ENCODE measurements around the gene ATXN7L2. TPM values are rescaled to one million over a fixed set of nuclear protein-coding genes. Genes with fewer than 3 reads are reported as not detected.

The ATXN7L2 gene
- total and polyA plus RNA-seq, 2 donors from 2014 or later: 5.7 to 7.3 TPM

DNA sequence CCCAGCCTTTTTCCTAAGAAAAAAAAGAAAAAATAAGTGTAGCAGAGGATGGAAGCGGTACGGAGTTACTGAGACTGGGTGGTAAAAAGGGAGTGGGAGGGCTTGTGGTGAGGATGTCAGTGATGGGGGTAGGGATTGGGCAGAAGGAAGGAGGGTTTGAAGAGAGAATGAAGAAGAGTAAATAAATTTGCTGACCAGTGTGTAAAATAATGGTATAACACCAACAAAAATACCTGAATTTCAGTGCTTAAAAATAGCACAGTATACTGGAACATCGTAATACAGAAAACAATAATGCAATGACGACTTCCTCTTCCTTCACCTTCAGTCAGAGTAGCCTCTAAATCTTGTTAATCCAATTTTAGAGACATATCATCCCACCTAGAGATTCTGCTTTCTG, 36.2 kb upstream of the ATXN7L2 start:
- Histone ChIP-seq H3K9me3 (ENCODE audit: control insufficient read depth in 2 of 3, insufficient read depth in 1 of 3, low read length in 3 of 3) (no peaks in the 10 kb centered on the region), H3K4me3 (ENCODE audit: low read length in 3 of 3) (no peak overlapping the region), H3K27me3 (ENCODE audit: control insufficient read depth, insufficient read depth, low read length) (no peaks in the 10 kb centered on the region), H3K9ac (ENCODE audit: low read length in 3 of 3) (no peak overlapping the region), H3K4me1 (ENCODE audit: control insufficient read depth in 2 of 3, insufficient read depth in 2 of 3, low read depth in 1 of 3, low read length in 3 of 3) (peaks cover 0 to 5% (median 0%) of the 10 kb centered on the region in 3 donors), H3K36me3 (ENCODE audit: control insufficient read depth in 2 of 3, insufficient read depth in 3 of 3, low read length in 3 of 3) (no peaks in the 10 kb centered on the region), H3K27ac (ENCODE audit: low read depth in 2 of 2, low read length in 2 of 2) (no peak overlapping the region)
- intact Hi-C loops (cut with DNase I): no loop called here
- no peak for FAIRE-seq
- TF ChIP-seq CTCF (IDR thresholded peaks at IDR 0.05; ENCODE audit: borderline replicate concordance, extremely low read depth, insufficient read depth): no peak
- DNase-seq: no peak

- no peak for FAIRE-seq
- H3K9ac ChIP-seq (ENCODE audit: low read length in 3 of 3): no peak overlapping the region
- no peak overlapping the region for H3K4me3 ChIP-seq (ENCODE audit: low read length in 3 of 3)
- H3K4me1 ChIP-seq (ENCODE audit: control insufficient read depth in 2 of 3, insufficient read depth in 2 of 3, low read depth in 1 of 3, low read length in 3 of 3): no peaks in the 10 kb centered on the region
- no peak for DNase-seq
- peaks cover 0 to 4% (median 0%) of the 10 kb centered on the region in 3 donors for H3K9me3 ChIP-seq (ENCODE audit: control insufficient read depth in 2 of 3, insufficient read depth in 1 of 3, low read length in 3 of 3)
- H3K36me3 ChIP-seq (ENCODE audit: control insufficient read depth in 2 of 3, insufficient read depth in 3 of 3, low read length in 3 of 3): no peaks in the 10 kb centered on the region
- H3K27me3 ChIP-seq (ENCODE audit: control insufficient read depth, insufficient read depth, low read length): no peaks in the 10 kb centered on the region
- no peak for TF ChIP-seq CTCF (IDR thresholded peaks at IDR 0.05; ENCODE audit: borderline replicate concordance, extremely low read depth, insufficient read depth)
- H3K27ac ChIP-seq (ENCODE audit: low read depth in 2 of 2, low read length in 2 of 2): no peak overlapping the region
- intact Hi-C loops (cut with DNase I): no loop called here
These were observed 29.1 kb upstream of the ATXN7L2 start for GRCh38 chr1:109454497-109455133.

GRCh38 chr1:109457819-109458218, 25.9 kb upstream of the ATXN7L2 start:
- intact Hi-C loops (cut with DNase I): no loop called here
- no peaks in the 10 kb centered on the region for H3K36me3 ChIP-seq (ENCODE audit: control insufficient read depth in 2 of 3, insufficient read depth in 3 of 3, low read length in 3 of 3)
- no peaks in the 10 kb centered on the region for H3K4me1 ChIP-seq (ENCODE audit: control insufficient read depth in 2 of 3, insufficient read depth in 2 of 3, low read depth in 1 of 3, low read length in 3 of 3)
- DNase-seq (no peak), FAIRE-seq (no peak)
- H3K9ac ChIP-seq (ENCODE audit: low read length in 3 of 3): no peak overlapping the region
- no peaks in the 10 kb centered on the region for H3K27me3 ChIP-seq (ENCODE audit: control insufficient read depth, insufficient read depth, low read length)
- H3K27ac ChIP-seq (ENCODE audit: low read depth in 2 of 2, low read length in 2 of 2): no peak overlapping the region
- no peak for TF ChIP-seq CTCF (IDR thresholded peaks at IDR 0.05; ENCODE audit: borderline replicate concordance, extremely low read depth, insufficient read depth)
- no peak overlapping the region for H3K4me3 ChIP-seq (ENCODE audit: low read length in 3 of 3)
- H3K9me3 ChIP-seq (ENCODE audit: control insufficient read depth in 2 of 3, insufficient read depth in 1 of 3, low read length in 3 of 3): peaks cover 0 to 4% (median 0%) of the 10 kb centered on the region in 3 donors

DNA sequence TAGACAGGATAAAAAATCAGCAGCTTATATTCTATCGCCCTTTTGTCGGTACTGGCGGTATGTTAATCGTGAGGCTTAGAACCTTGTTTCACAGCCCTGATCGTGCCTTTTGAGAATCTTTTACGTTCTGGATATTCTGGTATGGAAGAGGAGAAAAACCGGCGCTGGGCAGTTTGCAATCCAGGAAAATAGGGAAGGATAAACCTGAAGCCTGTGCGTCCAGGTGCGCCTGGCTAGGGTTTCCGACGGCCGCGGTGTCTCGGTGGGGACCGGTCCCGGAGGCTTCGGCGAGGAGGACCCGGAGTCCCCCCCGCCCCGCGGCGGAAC, 17.6 kb upstream of the ATXN7L2 start:
- Histone ChIP-seq H3K4me3 (ENCODE audit: low read length in 3 of 3) (peak overlapping the region; percentile 31 to 72 (median 36)), H3K27ac (ENCODE audit: low read depth in 2 of 2, low read length in 2 of 2) (peak overlapping the region; percentile 76 to 82), H3K27me3 (ENCODE audit: control insufficient read depth, insufficient read depth, low read length) (peaks cover 21% of the 10 kb centered on the region), H3K4me1 (ENCODE audit: control insufficient read depth in 2 of 3, insufficient read depth in 2 of 3, low read depth in 1 of 3, low read length in 3 of 3) (peaks cover 0 to 5% (median 0%) of the 10 kb centered on the region in 3 donors), H3K9me3 (ENCODE audit: control insufficient read depth in 2 of 3, insufficient read depth in 1 of 3, low read length in 3 of 3) (no peaks in the 10 kb centered on the region), H3K36me3 (ENCODE audit: control insufficient read depth in 2 of 3, insufficient read depth in 3 of 3, low read length in 3 of 3) (no peaks in the 10 kb centered on the region), H3K9ac (ENCODE audit: low read length in 3 of 3) (no peak overlapping the region)
- DNase-seq: peak in 1 of 5 donors; percentile 56
- TF ChIP-seq CTCF (IDR thresholded peaks at IDR 0.05; ENCODE audit: borderline replicate concordance, extremely low read depth, insufficient read depth): no peak
- intact Hi-C loops (cut with DNase I): no loop called here
- no peak for FAIRE-seq
